ENCODE results near the gene YKT6. TPM values are rescaled to one million over a fixed set of nuclear protein-coding genes. Genes with fewer than 3 reads are reported as not detected.

Gene YKT6
- total RNA-seq, 2 donors from 2014 or later: 43.9 to 44.9 TPM

DNA sequence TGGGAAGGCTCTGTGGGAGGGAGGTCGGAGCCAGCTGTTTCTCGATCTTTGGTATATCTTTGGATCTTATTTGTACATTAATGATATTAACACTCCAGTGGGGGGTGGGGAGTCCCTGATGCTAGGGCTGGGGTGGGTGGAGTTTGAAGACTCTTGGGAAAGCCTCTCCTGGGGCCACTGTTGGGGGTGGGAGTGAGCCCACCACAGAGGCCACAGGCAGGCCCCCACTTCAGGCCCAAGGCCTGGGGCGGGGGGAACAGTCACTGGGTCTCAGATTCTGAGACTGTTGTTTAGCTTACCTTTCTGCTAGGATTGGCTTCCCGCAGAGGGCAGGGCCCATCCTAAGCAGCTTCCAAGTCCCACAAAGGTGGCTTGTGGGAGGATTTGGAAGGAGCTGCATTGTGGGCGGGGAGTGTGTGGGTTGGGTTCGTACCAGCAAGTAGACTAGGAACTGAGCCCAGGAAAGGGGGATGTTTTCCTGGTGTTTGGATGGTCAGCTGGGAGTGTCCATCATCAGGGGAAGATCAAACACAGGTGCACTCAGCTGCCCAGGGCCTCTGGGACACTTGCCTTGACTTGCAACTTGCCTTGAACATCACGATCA is 11.9 kb downstream of the YKT6 start:
- no peak overlapping the region for H3K27ac ChIP-seq
- no peak overlapping the region for H3K4me3 ChIP-seq
- no peaks in the 10 kb centered on the region for H3K27me3 ChIP-seq
- TF ChIP-seq, protein P1, sequence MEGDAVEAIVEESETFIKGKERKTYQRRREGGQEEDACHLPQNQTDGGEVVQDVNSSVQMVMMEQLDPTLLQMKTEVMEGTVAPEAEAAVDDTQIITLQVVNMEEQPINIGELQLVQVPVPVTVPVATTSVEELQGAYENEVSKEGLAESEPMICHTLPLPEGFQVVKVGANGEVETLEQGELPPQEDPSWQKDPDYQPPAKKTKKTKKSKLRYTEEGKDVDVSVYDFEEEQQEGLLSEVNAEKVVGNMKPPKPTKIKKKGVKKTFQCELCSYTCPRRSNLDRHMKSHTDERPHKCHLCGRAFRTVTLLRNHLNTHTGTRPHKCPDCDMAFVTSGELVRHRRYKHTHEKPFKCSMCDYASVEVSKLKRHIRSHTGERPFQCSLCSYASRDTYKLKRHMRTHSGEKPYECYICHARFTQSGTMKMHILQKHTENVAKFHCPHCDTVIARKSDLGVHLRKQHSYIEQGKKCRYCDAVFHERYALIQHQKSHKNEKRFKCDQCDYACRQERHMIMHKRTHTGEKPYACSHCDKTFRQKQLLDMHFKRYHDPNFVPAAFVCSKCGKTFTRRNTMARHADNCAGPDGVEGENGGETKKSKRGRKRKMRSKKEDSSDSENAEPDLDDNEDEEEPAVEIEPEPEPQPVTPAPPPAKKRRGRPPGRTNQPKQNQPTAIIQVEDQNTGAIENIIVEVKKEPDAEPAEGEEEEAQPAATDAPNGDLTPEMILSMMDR (IDR thresholded peaks at IDR 0.05): no peak
- peaks cover 56% of the 10 kb centered on the region for H3K36me3 ChIP-seq
- H3K9me3 ChIP-seq: no peaks in the 10 kb centered on the region
- H3K4me1 ChIP-seq: no peaks in the 10 kb centered on the region
- no peak for DNase-seq (ENCODE audit: low spot score)

- Histone ChIP-seq H3K4me3 (no peak overlapping the region), H3K36me3 (peaks cover 49% of the 10 kb centered on the region), H3K27me3 (no peaks in the 10 kb centered on the region), H3K27ac (no peak overlapping the region), H3K9me3 (no peaks in the 10 kb centered on the region), H3K4me1 (no peaks in the 10 kb centered on the region)
- TF ChIP-seq, protein P1 (IDR thresholded peaks at IDR 0.05): no peak
- DNase-seq (ENCODE audit: low spot score): no peak
Observed at GRCh38 chr7:44213206-44213876, 12.6 kb downstream of the YKT6 start.

GRCh38 chr7:44213877-44214388 is 13.2 kb downstream of the YKT6 start:
- H3K9me3 ChIP-seq: no peaks in the 10 kb centered on the region
- H3K27me3 ChIP-seq: no peaks in the 10 kb centered on the region
- H3K36me3 ChIP-seq: peaks cover 43% of the 10 kb centered on the region
- H3K4me3 ChIP-seq: no peak overlapping the region
- DNase-seq (ENCODE audit: low spot score): no peak
- no peaks in the 10 kb centered on the region for H3K4me1 ChIP-seq
- no peak overlapping the region for H3K27ac ChIP-seq
- TF ChIP-seq, protein P1 (IDR thresholded peaks at IDR 0.05): no peak

- Histone ChIP-seq H3K4me1 (no peaks in the 10 kb centered on the region), H3K4me3 (no peak overlapping the region), H3K27ac (no peak overlapping the region), H3K9me3 (no peaks in the 10 kb centered on the region), H3K27me3 (no peaks in the 10 kb centered on the region), H3K36me3 (peaks cover 29% of the 10 kb centered on the region)
- no peak for DNase-seq (ENCODE audit: low spot score)
- TF ChIP-seq, protein P1 (IDR thresholded peaks at IDR 0.05): no peak
Observed at GRCh38 chr7:44215531-44215930, 14.8 kb downstream of the YKT6 start.

DNA sequence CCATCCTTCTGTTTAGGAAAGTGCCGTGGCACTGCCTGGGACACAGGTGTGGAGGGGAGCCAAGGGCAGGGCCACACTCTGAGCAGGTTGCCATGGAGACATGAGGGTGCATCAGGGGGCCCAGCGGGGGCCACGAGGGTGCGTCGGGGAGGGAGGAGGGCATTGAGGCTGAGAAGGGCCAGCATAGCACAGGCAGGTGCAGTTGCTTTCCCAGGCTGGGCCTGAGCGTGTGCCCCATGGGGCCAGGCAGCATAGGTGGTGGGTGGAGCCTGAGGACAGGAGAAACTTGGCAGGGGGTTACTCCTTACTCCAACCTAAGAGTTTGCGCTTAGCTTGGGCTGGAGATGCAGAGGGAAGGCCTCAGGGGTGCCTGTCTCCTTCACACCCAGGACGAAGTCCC is 15.2 kb downstream of the YKT6 start:
- DNase-seq (ENCODE audit: low spot score): no peak
- no peak overlapping the region for H3K4me3 ChIP-seq
- no peaks in the 10 kb centered on the region for H3K4me1 ChIP-seq
- TF ChIP-seq, protein P1 (IDR thresholded peaks at IDR 0.05): no peak
- H3K27me3 ChIP-seq: no peaks in the 10 kb centered on the region
- peaks cover 26% of the 10 kb centered on the region for H3K36me3 ChIP-seq
- H3K27ac ChIP-seq: no peak overlapping the region
- H3K9me3 ChIP-seq: no peaks in the 10 kb centered on the region
